DOHH2 (cell line): Measurements from ENCODE around the gene RAB8B.

Experiments used
- H3F3A ChIP-seq: fragments of 200-600 bp; sonication (generic), shearing (Covaris generic); 2 replicates; pipeline ENCODE4 v1.6.0; 2016; ENCODE audit warnings: antibody characterized with exemption, mild to moderate bottlenecking; ENCODE audit not compliant: control insufficient read depth, insufficient read depth
- H3K27ac ChIP-seq: fragments of 200-600 bp; sonication (generic); 2 replicates; pipeline ENCODE4 v1.5.1; 2014; ENCODE audit warnings: low read depth, mild to moderate bottlenecking, low read length, moderate library complexity
- H3K27me3 ChIP-seq: fragments of 200-600 bp; sonication (generic); 2 replicates; pipeline ENCODE4 v1.6.1; 2014; ENCODE audit warnings: mild to moderate bottlenecking, low read length, mixed read lengths; ENCODE audit not compliant: control insufficient read depth
- H3K36me3 ChIP-seq: fragments of 200-600 bp; sonication (generic); 2 replicates; pipeline ENCODE4 v1.6.1; 2014; ENCODE audit warnings: mild to moderate bottlenecking, low read length, moderate library complexity, mixed read lengths; ENCODE audit not compliant: control insufficient read depth
- H3K4me1 ChIP-seq: fragments of 200-600 bp; sonication (generic); 2 replicates; pipeline ENCODE4 v1.6.1; 2014; ENCODE audit warnings: mild to moderate bottlenecking, low read length, mixed read lengths; ENCODE audit not compliant: control insufficient read depth
- H3K4me2 ChIP-seq: fragments of 200-600 bp; sonication (generic); 2 replicates; pipeline ENCODE4 v1.6.0; 2014; ENCODE audit warnings: mild to moderate bottlenecking, low read length, moderate library complexity
- H3K4me3 ChIP-seq: fragments of 200-600 bp; sonication (generic); 2 replicates; pipeline ENCODE4 v1.5.1; 2014; ENCODE audit warnings: mild to moderate bottlenecking, low read length, mixed read lengths
- H3K79me2 ChIP-seq: fragments of 200-600 bp; sonication (generic); 2 replicates; pipeline ENCODE4 v1.6.1; 2014; ENCODE audit warnings: mild to moderate bottlenecking, low read length, mixed read lengths; ENCODE audit not compliant: control insufficient read depth
- H3K9me2 ChIP-seq: fragments of 200-600 bp; sonication (generic); replicated peaks from 2 replicates; pipeline ENCODE4 v1.6.1; 2014; ENCODE audit warnings: mild to moderate bottlenecking, low read length, mixed read lengths; ENCODE audit not compliant: control insufficient read depth
- H3K9me3 ChIP-seq: fragments of 200-600 bp; sonication (generic); 2 replicates; pipeline ENCODE4 v1.6.1; 2014; ENCODE audit warnings: antibody characterized with exemption, low read length, mixed read lengths; ENCODE audit not compliant: control insufficient read depth, insufficient read depth
- H4K20me1 ChIP-seq: fragments of 200-600 bp; sonication (generic); 2 replicates; pipeline ENCODE4 v1.6.0; 2014; ENCODE audit warnings: low read depth, mild to moderate bottlenecking, antibody characterized with exemption, low read length, moderate library complexity; ENCODE audit not compliant: control insufficient read depth, insufficient read depth
- CTCF ChIP-seq: fragments of 200-600 bp; sonication (generic); IDR thresholded peaks from one replicate; pipeline ENCODE4 v1.5.1; 2014; ENCODE audit warnings: antibody characterized with exemption, mild to moderate bottlenecking, low read depth, low read length; ENCODE audit not compliant: poor library complexity, severe bottlenecking
- EZH2phosphoT487 ChIP-seq: fragments of 200-600 bp; sonication (generic); IDR thresholded peaks from 2 replicates; pipeline ENCODE4 v1.6.1; 2017; ENCODE audit warnings: borderline replicate concordance, mild to moderate bottlenecking, antibody characterized with exemption, low read length, moderate library complexity, mixed read lengths

Gene RAB8B

DNA sequence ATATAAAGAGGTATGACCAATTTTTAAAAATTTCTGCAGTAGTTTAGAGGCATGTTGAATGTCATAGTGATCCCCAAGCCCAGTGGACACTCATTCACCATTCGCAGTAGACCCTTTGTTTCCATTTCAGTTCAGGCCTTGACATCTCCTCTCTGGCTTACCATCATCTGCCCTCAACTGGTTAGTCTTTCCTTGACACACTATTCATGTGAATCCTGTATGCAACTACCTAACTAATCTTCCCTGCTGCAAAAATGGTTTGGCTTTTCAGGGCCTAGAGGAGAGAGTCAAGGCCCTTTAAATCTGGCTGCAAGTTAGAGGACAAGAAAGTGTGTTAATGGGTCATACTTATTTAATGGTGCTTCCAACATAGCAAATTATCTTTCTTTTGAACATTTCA, 98.9 kb downstream of the RAB8B start:
- H4K20me1 ChIP-seq, result no peaks in the 10 kb centered on the region
- no peak overlapping the region for H3K4me3 ChIP-seq
- no peak overlapping the region for H3K4me2 ChIP-seq
- H3F3A ChIP-seq, result no peaks in the 10 kb centered on the region
- H3K79me2 ChIP-seq, result no peaks in the 10 kb centered on the region
- no peaks in the 10 kb centered on the region for H3K9me2 ChIP-seq
- H3K36me3 ChIP-seq, result peaks cover 17% of the 10 kb centered on the region; the same call in 1 of the 2 replicates
- H3K27me3 ChIP-seq, result no peaks in the 10 kb centered on the region
- no peaks in the 10 kb centered on the region for H3K4me1 ChIP-seq
- no peaks in the 10 kb centered on the region for H3K9me3 ChIP-seq
- no peak overlapping the region for H3K27ac ChIP-seq
- TF ChIP-seq CTCF (no peak), EZH2phosphoT487 (no peak)

- H3F3A ChIP-seq, result no peaks in the 10 kb centered on the region
- H3K4me2 ChIP-seq, result no peak overlapping the region
- no peaks in the 10 kb centered on the region for H3K27me3 ChIP-seq
- no peak for TF ChIP-seq EZH2phosphoT487
- peak; percentile 60 for TF ChIP-seq CTCF
- no peak overlapping the region for H3K27ac ChIP-seq
- no peaks in the 10 kb centered on the region for H3K79me2 ChIP-seq
- H3K9me3 ChIP-seq, result no peaks in the 10 kb centered on the region
- no peak overlapping the region for H3K4me3 ChIP-seq
- no peaks in the 10 kb centered on the region for H3K4me1 ChIP-seq
- H3K36me3 ChIP-seq, result peaks cover 17% of the 10 kb centered on the region; the same call in 1 of the 2 replicates
- H4K20me1 ChIP-seq, result no peaks in the 10 kb centered on the region
- no peaks in the 10 kb centered on the region for H3K9me2 ChIP-seq
Measured at GRCh38 chr15:63288778-63289378, 99.5 kb downstream of the RAB8B start.

GRCh38 chr15:63291507-63291906, 102.1 kb downstream of the RAB8B start:
- H3K27me3 ChIP-seq, result no peaks in the 10 kb centered on the region
- peaks cover 12% of the 10 kb centered on the region; the same call in 1 of the 2 replicates for H3K36me3 ChIP-seq
- H3F3A ChIP-seq, result no peaks in the 10 kb centered on the region
- H3K27ac ChIP-seq, result no peak overlapping the region
- no peaks in the 10 kb centered on the region for H3K9me2 ChIP-seq
- H3K4me1 ChIP-seq, result no peaks in the 10 kb centered on the region
- H3K9me3 ChIP-seq, result no peaks in the 10 kb centered on the region
- H3K4me2 ChIP-seq, result no peak overlapping the region
- no peaks in the 10 kb centered on the region for H4K20me1 ChIP-seq
- H3K79me2 ChIP-seq, result no peaks in the 10 kb centered on the region
- TF ChIP-seq EZH2phosphoT487 (no peak), CTCF (no peak)
- no peak overlapping the region for H3K4me3 ChIP-seq
